Hypothalamus (tissue), 51 donors: ENCODE measurements around the gene ALKBH4.
A peak's percentile ranks its signal among the peaks of the same experiment; 100 is the strongest.

Experiments used
- DNase-seq, 51 donors: peaks; one replicate each; lab custom pipeline; 2025; lab: John Stamatoyannopoulos, UW

ALKBH4 gene

GRCh38 chr7:102407910-102408309 lies 56.8 kb downstream of the ALKBH4 start:
- peak in 1 of 51 donors; percentile 46 for DNase-seq
